ENCODE data around the gene CENPU.
A peak's percentile ranks its signal among the peaks of the same experiment; 100 is the strongest.

Gene CENPU

GRCh38 chr4:184699941-184700340 is 34.0 kb downstream of the CENPU start:
- DNase-seq = no peak

DNA sequence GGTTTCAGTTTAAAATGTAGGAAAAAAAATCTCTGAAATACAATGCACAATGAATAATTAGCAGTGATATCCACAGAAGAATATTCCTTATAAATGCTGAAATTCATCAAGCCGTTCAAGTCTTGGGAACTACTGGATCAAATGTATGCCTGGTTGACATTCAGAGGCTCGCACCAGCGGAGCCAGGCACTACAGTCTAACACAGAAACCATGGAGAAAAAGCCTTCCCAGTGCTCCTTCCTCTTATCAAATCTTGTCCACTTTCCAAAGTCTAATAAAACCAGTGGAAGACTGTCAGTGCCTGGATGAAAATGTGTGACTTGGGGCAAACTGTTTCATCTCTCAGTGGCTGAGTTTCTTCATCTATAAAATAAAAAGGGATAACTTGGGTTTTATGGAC is 35.9 kb downstream of the CENPU start:
- no peak for DNase-seq

DNA sequence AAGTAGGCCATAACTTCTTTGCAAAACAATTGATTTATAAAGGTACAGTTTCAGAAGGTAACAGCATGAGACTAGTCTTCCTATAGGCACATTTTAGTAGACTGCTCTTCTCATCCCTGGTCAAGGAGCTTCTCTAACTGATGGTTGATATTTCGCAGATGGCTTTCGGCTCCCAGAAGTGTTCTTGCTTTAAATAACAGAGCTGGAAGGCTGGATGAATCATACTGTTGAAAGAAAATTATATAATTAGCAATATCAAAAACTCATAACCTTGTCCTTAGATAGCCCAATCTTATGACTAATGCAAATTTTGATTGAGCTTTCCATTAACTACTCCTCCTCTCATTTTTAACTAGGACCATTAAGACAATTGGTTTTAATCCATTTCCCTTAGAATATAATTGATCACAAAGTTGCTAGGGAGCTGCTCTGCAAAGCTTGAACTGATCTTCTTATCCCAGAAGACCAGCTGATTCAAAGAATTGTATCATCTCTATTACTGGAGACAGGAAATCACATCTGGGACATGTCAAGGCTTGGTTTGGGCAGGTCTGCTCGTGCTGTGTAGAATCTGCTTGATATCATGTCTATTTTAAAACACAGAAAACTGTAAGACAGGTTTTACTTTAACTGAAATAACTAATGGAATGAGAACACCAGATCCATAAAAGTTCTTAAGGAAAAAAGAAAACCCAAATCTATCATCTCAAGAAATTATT is 38.6 kb downstream of the CENPU start:
- no peak for DNase-seq

DNA sequence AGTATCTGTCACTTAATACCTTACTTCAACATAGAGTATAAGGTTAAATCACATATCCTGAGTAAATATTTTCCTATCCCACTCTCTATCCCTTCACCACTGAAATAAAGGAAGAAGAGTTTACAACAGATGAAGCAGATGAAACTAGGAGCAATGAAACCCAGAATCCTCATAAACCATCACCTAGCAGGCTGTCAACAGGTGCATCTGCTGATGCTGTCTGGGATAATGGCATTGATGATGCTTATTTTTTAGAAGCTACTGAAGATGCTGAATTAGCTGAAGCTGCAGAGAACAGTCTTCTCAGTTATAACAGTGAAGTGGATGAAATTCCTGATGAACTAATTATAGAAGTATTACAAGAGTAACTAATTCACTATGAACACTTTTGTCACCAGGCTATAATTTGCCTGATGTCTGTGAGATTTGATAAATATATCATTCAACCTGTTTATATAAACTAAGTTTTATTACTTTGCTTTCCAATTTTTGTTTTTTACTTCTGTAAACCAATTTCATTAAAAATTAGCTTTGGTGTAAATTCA is 39.4 kb downstream of the CENPU start:
- DNase-seq = no peak

DNA sequence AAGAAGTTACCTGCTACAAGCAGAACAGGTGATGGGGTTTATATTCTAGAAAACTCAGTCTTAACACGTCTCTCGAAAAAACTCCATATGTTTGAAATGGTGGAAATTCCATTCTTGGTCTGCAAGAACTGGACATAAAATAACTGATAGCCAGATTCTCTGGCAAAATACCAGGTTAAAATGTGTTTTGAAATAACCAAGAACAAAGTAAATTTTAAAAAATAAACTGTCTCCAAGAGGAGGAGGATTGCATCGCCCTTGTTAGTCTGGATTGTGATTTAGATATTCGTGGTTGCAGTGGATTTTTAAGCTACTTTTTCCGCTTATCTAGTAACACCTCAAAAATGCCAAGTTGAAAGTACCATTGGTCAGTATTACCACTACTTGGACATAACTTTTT is 40.8 kb downstream of the CENPU start:
- DNase-seq = no peak

DNA sequence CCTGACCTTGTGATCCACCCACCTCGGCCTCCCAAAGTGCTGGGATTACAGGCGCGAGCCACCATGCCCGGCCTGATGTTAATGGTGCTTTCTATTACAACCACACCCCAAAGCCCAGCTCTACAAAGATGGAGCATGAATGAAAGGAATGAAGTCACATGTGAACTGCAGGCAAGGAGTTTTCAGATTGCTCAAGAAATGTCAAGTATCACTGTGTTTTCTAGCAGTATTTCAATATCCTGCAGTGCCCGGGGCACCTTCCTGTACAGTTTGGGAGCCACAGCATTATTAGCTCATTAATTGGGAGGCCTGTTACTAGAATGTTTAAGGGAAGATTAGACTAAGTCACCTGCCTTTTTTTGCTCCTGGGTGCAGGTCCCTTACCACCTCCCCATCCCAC is 44.2 kb downstream of the CENPU start:
- no peak for DNase-seq

DNA sequence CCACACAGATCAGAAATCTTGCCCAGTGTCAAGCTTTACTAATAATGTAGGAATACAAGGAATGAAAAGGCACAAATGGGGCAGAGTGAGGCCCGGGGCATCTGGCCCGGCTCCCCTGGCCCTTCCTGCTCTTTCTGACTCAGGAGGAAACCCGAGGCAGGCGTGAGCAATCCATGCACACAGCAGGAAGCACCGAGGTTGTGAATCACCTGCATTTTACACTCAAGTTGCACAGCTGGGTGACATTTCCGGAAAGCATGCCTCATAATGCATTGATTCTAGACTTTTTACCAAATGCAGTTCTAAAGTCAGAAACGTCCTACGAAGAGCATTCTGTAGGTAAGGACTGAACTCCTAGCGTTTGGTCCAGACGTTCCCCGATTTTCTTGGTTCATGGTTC is 45.4 kb downstream of the CENPU start:
- peak; percentile 36 for DNase-seq

DNA sequence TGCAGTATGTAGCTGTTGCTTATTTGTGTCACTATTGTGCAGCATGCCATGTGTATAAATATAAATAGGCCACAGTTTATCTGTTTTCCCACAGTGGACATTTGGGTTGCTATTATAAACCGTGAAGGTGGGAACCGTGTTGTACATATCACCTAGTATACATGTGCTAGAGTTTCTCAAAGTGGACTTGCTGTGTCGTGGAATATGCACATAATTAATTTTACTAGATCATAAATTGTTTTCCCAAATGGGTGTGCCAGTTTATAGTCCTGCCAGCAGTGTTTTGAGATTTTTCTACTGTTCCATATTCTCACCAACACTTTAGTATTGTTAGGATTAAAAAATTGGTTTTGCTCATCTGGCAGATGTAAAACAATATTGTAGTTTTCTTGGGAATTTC is 45.9 kb downstream of the CENPU start:
- DNase-seq = no peak

DNA sequence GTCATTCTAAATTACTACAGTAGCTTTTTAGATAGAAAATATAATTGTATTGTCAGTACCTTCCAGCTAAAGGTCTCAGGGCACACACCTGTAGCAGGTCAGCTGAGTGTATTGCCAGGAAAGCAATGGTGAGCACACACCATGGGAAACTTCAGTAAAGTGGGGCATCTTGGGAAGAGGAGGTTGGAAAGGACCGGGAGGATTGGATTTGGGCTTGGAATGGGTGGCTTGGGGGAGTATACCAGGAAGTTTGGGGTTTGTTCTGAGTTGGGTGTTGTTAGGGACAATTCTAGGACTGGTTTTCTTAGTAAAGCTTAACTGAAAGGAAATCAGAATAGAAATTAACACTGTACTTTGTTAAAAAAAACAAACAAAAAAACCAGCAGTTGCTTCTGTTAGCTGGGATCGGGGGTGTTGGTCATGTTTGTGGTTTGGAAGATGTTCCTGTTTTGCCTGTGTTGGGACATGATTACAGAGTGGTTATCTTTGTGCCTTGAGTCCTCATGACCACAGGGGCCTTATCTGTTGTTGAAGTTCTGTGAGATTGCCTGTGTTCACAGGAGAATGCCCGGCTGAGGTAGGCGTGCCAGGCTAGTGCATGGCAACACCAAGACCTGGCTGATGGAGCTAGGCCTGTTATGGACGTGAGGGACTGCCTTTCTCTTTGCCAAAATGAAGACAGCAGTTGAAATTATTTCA is 49.3 kb downstream of the CENPU start:
- no peak for DNase-seq

DNA sequence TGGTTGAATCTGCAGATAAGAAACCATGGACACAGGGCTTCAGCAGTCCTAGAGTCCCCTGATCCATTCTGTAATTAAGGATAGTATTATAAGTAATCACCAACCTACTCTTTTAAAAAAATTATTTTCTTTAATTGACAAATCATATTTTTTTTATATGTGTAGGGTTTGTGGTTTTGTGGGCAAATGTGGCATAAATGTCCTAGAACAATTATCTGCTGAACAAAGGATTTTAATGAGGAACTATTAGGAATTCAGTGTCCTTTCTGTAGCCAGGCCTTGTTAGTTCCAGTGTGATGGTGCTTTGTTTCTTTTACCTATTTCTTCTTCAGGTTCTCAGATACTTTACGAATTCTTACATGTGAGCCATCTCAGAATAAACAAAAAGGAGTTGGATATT is 52.0 kb downstream of the CENPU start:
- DNase-seq = no peak

GRCh38 chr4:184680698-184681097 is 53.2 kb downstream of the CENPU start:
- DNase-seq = no peak

DNA sequence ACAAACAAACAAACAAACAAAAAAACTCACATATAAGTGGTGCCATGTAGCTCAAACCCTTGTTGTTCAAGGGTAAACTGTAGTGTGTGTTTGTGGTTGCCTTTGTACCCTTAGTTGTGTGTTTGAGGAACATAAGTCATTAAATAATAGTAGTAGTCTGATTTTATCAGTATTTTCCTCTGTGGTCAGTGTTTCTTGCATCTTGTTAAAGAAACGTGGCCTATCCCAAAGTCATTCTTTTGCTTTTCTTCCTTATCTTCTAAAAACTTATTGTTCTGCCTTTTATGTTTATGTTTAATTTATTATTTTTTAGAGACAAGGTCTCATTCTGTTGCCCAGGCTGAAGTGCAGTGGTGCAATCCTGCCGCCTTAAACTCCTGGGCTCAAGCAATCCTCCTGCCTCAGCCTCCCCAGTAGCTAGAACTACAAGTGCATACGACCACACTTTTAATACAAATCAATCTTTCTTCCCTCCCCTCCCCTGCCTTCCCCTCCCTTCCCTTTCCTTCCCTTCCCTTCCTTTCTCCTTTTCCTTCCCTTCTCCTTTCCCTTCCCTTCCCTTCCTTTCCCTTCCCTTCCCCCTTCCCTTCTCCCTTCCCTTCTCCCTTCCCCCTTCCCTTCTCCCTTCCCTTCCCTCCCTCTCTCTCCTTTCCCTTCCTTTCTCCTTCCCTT is 57.9 kb downstream of the CENPU start:
- DNase-seq = no peak

GRCh38 chr4:184675018-184675417 is 58.9 kb downstream of the CENPU start:
- DNase-seq = no peak

- no peak for DNase-seq
Measured at GRCh38 chr4:184674011-184674410, 59.9 kb downstream of the CENPU start.

- DNase-seq = no peak
Measured at GRCh38 chr4:184672741-184673140, 61.2 kb downstream of the CENPU start.

- DNase-seq = no peak
Measured at GRCh38 chr4:184671101-184671500, 62.8 kb downstream of the CENPU start.

DNA sequence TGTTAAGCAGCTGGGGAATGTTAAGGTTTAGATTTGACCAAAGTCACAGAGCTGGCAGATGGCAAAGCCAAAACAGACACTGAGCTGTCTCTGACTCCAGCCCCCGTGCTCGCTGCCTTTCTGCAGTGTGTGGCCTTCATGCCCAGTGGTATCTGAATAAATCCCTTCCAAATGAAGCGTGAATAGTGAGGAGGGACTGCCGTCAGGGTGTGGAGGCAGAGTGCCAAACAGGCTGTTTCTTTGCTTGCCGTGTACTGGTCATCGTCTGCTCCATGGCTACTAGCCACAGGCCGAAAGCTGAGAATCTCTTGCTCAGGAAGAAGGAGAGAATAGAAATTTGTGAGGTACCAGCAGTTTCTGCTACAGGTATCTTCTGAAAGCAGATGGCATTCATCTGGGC is 64.6 kb downstream of the CENPU start:
- no peak for DNase-seq

DNA sequence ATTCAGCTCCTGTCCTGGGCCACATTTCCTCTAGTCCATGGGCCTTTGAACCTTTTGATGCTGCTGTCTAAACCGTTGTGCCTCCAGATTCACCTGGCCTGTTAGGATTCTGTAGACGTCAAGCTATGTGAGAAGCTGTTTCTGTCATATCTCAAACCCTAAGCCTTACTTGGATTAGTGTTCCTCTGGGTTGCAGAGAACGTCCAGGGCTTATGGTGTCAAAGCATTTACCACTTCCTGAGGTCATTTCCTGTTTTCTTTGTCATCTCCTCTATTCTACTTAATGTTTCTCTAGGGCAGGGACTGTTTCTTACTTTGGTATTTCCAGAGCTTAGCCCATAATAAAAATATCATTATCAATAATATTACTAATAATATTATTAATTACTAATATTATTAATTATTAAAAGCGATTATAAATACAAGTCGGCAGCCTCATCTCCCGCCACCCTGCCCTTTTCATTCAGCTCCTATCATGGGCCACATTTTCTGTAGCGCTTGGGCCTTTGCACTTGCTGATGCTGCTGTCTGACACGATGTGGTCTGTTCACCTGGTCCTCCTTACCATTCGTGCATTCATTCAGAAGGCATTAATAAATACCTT is 65.3 kb downstream of the CENPU start:
- no peak for DNase-seq

- DNase-seq = no peak
Measured at GRCh38 chr4:184668096-184668495, 65.8 kb downstream of the CENPU start.

- no peak for DNase-seq
Measured at GRCh38 chr4:184666670-184667069, 67.2 kb downstream of the CENPU start.

DNA sequence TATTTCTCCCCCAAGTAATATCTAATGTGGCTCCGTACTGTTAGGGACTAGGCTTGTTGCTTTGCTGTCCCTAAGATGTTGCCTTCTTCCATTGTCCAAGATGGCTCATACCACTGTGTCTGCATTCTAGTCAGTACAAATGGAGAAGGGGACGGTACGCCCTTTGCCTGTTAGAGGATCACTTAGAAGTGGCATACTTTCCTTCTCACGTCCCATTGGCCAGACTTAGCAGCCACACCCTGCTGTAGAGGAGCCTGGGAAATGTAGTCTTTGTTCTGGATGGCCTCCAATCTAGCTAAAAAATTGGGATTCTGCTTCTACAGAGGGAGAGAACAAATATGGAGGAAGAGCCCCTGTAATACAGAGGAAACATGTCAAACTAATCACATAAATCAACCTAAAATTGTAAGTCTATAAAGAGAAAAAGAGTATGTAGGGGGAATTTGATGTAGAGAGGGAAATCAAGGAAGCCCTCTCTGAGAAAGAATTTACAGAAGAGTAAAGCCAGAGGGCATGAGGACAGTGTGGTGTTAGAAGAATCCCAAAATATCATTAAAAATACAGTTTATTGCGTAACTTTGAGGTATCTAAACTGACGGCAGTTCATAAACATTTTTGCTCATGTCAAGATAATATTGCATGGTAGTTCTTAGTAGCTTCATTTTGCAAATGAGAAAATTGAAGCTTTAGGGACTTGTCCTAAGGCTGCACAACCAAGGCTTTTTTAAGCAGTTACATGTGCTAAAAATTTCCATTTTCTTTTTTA is 69.3 kb downstream of the CENPU start:
- DNase-seq = no peak

GRCh38 chr4:184662236-184662635 is 71.7 kb downstream of the CENPU start:
- DNase-seq = no peak

GRCh38 chr4:184660978-184661377 is 72.9 kb downstream of the CENPU start:
- no peak for DNase-seq

Data from stimulated activated CD8-positive, alpha-beta memory T cell treated with anti-CD3 and anti-CD28 coated beads, Interleukin-4, amount 100 ng/mL, for 48 hours (primary cell).